ENCODE measurements around the gene PLPPR1. TPM values are rescaled to one million over a fixed set of nuclear protein-coding genes. Genes with fewer than 3 reads are reported as not detected.

PLPPR1 gene
- total and polyA plus RNA-seq, 2 of the 13 experiments (the other 11 are each of a cell fraction or from before 2014, with no cell fraction given) = 16.0 to 84.7 TPM

DNA sequence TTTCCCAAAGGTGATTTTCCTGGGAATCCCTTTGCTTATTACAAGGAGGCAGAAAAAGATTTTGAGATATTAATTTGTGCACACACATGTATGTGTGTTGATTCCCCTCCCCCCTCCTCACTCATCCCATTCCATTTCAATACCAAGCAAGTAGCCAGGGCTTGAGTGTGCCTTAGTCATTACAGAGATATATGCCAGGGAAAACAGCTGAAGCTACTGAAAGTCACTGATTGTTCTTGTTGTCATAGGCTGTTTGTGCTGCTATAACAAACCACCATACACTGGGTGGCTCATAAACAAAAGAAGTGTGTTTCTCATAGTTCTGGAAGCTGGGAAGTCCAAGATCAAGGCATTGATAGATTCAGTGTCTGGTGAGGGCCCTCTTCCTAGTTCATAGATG, 197.6 kb downstream of the PLPPR1 start (continued):
- TF ChIP-seq CHD4 (IDR thresholded peaks at IDR 0.05; ENCODE audit: borderline replicate concordance, low read length) = no peak
- TF ChIP-seq ZNF557 (CRISPR knock-in tag; IDR thresholded peaks at IDR 0.05) = no peak

GRCh38 chr9:101226803-101227202, 198.3 kb downstream of the PLPPR1 start:
- Histone ChIP-seq H3K27me3 (ENCODE audit: control insufficient read depth in 1 of 2, insufficient read depth in 2 of 2, low read length in 2 of 2) (no peaks in the 10 kb centered on the region), H3K4me3 (replicated peaks in 1 of 3; ENCODE audit: insufficient read depth in 1 of 3, low read depth in 2 of 3, low read length in 3 of 3) (no peak overlapping the region), H2AFZ (ENCODE audit: low read length) (no peak overlapping the region), H3K4me2 (ENCODE audit: low read depth, low read length) (no peak overlapping the region), H3K9ac (ENCODE audit: insufficient read depth, low read depth, low read length) (no peak overlapping the region), H3K36me3 (replicated peaks in 1 of 2; ENCODE audit: control insufficient read depth in 1 of 2, insufficient read depth in 2 of 2, low read length in 2 of 2) (no peaks in the 10 kb centered on the region; a peak in 1 of 5 replicates), H3K4me1 (ENCODE audit: insufficient read depth, low read length) (peaks cover 22% of the 10 kb centered on the region), H4K20me1 (ENCODE audit: insufficient read depth, low read length) (no peaks in the 10 kb centered on the region), H3K27ac (ENCODE audit: extremely low read length, insufficient read depth, low read length) (no peak overlapping the region), H3K9me3 (ENCODE audit: low read length) (no peaks in the 10 kb centered on the region), H3K79me2 (ENCODE audit: insufficient read depth, low read length) (no peaks in the 10 kb centered on the region)
- 71% methylated on average over 3 of the region's 3 CpGs for WGBS (ENCODE audit: low lambda C conversion rate)
- ChIA-PET POLR2A (no interaction called here), CTCF (ENCODE audit: low intra/inter-chr PET ratio, low total read pairs) (interaction anchor here (1.7 kb wide), 1 partner anchor 107 kb away, joined by 4 read pairs; no protein-coding TSS in a partner anchor)
- intact Hi-C loops (cut with micrococcal nuclease; ENCODE audit: unreplicated experiment) (no loop called here), in situ Hi-C loops (cut with HindIII; ENCODE audit: extremely low pct_ligation_motif_present, low pct_unique_long_range_greater_than_20kb) (loop anchor here (25.0 kb wide), 1 partner anchor 515 kb away; no protein-coding TSS in a partner anchor)
- BruUV-seq (replicated peaks) = no TSS peak
- DNase-seq (ENCODE audit: low spot score) (peak; percentile 55), ATAC-seq (peak; percentile 89), FAIRE-seq (no peak)
- TF ChIP-seq NCOA2 (CRISPR knock-in tag; IDR thresholded peaks at IDR 0.05) (no peak), TEAD3 (CRISPR knock-in tag; optimal IDR thresholded peaks at IDR 0.05; ENCODE audit: borderline replicate concordance) (no peak), RFX5 (IDR thresholded peaks at IDR 0.05; ENCODE audit: low read depth, low read length) (no peak), ZNF720 (CRISPR knock-in tag; IDR thresholded peaks at IDR 0.05) (no peak), ZFP36L1 (CRISPR knock-in tag; IDR thresholded peaks at IDR 0.05) (no peak), XRCC5 (optimal IDR thresholded peaks at IDR 0.05; ENCODE audit: low read length) (peak; percentile 43), ZNF75D (CRISPR knock-in tag; IDR thresholded peaks at IDR 0.05; ENCODE audit: borderline replicate concordance) (no peak), EHMT2 (IDR thresholded peaks at IDR 0.05; ENCODE audit: borderline replicate concordance, low read depth, low read length) (0 out of 2 replicates have a peak, but pooled peaks have one; percentile 27), HOXA7 (CRISPR knock-in tag; IDR thresholded peaks at IDR 0.05) (no peak), ZNF20 (CRISPR knock-in tag; IDR thresholded peaks at IDR 0.05) (no peak), ZKSCAN5 (CRISPR knock-in tag; IDR thresholded peaks at IDR 0.05) (no peak), ZNF260 (CRISPR knock-in tag; IDR thresholded peaks at IDR 0.05; ENCODE audit: borderline replicate concordance, low read depth) (no peak), SP140L (CRISPR knock-in tag; IDR thresholded peaks at IDR 0.05; ENCODE audit: borderline replicate concordance) (no peak), PBX3 (CRISPR knock-in tag; IDR thresholded peaks at IDR 0.05; ENCODE audit: borderline replicate concordance) (no peak), SMC3 (IDR thresholded peaks at IDR 0.05; ENCODE audit: low read length) (peak; percentile 60; the same call in 1 of the 2 replicates), SMAD1 (CRISPR knock-in tag; IDR thresholded peaks at IDR 0.05; ENCODE audit: borderline replicate concordance, low read depth) (no peak), TBP (CRISPR knock-in tag; IDR thresholded peaks at IDR 0.05) (no peak), ZMYM4 (CRISPR knock-in tag; IDR thresholded peaks at IDR 0.05) (peak; percentile 58; the same call in 1 of the 2 replicates), GLI4 (CRISPR knock-in tag; IDR thresholded peaks at IDR 0.05; ENCODE audit: borderline replicate concordance) (no peak)
- TF ChIP-seq, protein P1, sequence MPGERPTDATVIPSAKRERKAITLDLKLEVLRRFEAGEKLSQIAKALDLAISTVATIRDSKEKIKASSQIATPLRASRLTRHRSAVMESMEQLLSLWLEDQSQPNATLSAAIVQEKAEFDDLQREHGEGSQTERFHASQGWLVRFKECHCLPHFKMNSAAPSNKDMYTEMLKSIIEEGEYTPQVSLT (CRISPR knock-in tag; IDR thresholded peaks at IDR 0.05; ENCODE audit: borderline replicate concordance, low read depth) = no peak
- TF ChIP-seq, protein P2, sequence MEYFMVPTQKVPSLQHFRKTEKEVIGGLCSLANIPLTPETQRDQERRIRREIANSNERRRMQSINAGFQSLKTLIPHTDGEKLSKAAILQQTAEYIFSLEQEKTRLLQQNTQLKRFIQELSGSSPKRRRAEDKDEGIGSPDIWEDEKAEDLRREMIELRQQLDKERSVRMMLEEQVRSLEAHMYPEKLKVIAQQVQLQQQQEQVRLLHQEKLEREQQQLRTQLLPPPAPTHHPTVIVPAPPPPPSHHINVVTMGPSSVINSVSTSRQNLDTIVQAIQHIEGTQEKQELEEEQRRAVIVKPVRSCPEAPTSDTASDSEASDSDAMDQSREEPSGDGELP (IDR thresholded peaks at IDR 0.05; ENCODE audit: borderline replicate concordance, low read depth) = no peak
- TF ChIP-seq, protein P3, sequence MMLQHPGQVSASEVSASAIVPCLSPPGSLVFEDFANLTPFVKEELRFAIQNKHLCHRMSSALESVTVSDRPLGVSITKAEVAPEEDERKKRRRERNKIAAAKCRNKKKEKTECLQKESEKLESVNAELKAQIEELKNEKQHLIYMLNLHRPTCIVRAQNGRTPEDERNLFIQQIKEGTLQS (CRISPR knock-in tag; IDR thresholded peaks at IDR 0.05) = no peak
